Stimulated activated CD8-positive, alpha-beta memory T cell treated with anti-CD3 and anti-CD28 coated beads, Interleukin-7, amount 100 ng/mL, for 24 hours (primary cell): ENCODE data around the gene CDC23.
"Not testable (repeated sequence)": the region's sequence is repeated elsewhere in the genome, so short reads cannot be mapped to it uniquely, and the experiment has no call there.

ENCODE experiments used
- DNase-seq: peaks from one replicate; pipeline ENCODE4 v3.0.0-alpha.2; 2020; ENCODE audit warnings: low read depth

Gene CDC23

DNA sequence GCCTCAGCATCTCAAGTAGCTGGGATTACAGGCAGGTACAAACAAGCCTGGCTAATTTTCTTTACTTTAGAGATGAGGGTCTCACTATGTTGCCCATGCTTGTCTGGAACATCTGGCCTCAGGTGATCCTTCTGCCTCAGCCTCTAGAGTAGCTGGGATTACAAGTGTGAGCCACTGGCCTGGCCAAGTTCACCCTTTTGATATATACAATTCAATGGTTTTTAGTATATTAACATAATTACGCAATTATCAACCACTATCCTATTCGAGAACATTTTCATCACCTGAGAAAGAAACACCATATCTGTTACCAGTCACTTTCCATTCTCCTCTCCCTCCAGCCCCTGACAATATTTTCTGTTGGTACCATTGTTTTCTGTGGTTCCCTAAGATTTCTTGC is 3.7 kb upstream of the CDC23 start:
- DNase-seq, result no peak

DNA sequence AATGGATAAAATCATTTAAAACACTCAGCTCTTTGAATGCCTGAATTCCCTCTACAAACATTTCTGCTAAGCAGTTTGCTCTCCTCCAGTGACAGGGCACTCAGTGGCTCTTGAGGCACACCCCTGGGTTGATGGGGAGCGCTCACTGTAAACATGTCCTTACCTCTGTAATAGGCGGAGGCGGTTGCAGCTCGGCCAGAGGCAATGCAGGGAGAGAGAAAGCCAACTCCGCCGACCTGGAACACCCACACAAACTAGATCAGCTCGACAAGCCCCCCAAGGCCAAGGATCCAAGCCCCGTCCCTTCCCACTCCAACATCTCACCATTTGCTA is 329 bp downstream of the CDC23 start:
- DNase-seq, result no peak

DNA sequence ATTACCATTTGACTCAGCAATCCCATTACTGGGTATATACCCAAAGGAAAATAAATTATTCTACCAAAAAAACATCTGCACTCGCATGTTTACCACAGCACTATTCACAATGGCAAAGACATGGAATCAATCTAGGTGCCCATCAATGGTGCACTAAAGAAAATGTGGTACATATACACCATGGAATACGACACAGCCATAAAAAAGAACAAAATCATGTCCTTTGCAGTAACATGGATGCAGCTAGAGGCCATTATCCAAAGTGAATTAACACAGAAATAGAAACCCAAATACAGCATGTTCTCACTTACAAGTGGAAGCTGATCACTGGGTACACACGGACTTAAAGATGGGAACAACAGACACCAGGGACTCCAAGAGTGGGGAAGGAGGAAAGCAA is 2.1 kb downstream of the CDC23 start:
- no peak for DNase-seq

DNA sequence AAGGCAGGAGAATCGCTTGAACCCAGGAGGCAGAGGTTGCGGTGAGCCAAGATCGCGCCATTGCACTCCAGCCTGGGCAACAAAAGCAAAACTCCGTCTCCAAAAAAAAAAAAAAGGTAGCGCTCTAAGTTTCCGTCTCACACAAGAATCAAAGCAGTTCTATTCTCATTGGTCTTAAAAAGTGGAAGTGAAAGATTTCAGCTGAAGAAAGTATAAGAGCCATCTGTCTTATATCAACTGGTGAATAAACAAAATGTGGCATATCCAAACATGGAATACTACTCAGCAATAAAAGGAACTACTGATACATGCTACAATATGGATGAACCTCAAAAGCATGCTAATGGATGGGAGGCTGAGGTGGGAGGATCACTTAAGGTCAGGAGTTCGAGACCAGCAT is 19.3 kb downstream of the CDC23 start:
- not testable (repeated sequence) for DNase-seq

DNA sequence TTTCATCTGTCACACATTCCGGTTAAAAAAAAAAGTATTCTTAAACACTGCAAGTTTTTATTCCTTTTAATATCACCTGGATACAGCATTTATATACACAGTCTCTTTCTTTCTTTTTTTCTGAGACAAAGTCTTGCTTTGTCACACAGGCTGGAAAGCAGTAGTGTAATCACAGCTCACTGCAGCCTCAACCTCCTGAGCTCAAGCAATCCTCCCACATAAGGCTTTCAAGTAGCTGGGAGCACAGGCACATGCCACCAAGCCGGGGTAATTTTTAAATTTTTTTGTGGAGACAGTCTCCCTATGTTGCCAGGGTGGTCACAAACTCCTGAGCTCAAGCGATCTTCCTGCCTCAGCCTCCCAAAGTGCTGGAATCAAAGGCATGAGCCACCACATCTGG is 20.3 kb downstream of the CDC23 start:
- no peak for DNase-seq

DNA sequence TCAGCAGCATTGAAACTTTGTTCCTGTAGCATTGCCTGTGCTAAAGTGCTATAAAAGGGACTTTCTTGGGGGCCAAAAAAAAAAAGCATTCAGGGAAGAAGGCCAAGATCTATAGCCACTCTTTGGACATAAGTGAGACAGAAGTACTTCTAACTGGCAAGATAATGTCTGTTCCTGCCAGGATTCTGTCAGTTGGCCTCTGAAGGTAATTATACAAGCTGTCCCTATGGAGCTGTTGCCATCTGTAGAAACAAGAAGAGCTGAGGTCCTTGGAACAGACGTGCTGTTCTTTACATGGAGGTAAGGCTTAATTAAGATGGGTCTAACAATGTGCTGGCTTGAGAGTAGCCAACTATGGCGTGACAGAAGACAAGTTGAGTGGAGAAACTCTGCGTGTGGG is 24.5 kb downstream of the CDC23 start:
- no peak for DNase-seq

DNA sequence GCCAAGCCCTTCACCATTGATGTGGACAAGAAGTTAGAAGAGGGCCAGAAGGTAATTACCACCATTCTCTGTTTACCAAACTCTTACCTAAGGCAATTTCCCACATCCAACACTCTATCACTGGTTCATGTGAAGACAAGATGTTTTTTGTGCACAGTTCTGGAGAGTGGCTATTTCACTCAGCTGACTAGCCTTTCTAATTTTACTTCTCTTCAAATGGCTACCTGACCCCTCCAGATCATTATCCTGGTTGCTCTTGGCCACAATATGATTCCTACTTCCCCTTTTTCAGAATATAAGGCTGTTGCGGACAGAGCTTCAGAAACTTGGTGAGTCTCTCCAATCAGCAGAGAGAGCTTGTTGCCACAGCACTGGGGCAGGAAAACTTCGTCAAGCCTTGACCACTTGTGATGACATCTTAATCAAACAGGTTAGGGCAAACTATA is 27.1 kb downstream of the CDC23 start:
- DNase-seq, result no peak

DNA sequence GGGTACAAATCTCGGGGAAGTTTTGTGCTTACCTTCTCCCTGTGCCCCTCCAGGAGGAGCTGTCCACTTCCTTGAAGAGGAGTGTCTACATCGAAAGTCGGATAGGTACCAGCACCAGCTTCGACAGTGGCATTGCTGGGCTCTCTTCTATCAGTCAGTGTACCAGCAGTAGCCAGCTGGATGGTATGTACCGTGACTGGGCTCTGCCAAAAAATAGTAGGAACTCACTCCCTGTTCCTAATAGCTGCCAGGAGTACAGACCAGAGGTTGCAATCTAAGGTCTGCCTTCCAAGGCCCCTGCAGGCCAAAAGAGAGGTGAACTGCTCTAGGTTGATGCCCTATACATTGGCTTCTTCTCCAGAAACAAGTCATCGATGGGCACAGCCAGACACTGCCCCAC is 30.3 kb downstream of the CDC23 start:
- no peak for DNase-seq

DNA sequence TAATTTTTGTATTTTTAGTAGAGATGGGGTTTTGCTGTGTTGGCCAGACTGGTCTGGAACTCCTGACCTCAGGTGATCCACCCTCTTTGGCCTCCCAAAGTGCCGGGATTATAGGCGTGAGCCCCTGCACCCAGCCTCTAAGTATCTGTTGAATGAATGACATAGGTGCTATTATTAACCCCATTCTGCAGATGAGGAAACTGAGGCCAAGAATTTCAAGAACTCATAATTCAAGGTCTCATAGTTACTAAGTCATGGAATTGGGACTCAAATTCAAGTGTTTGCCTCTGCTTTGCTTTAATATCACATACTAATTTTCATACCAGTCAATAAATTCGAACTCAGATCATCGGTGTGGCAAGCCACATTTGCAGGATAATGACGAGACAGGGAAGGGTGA is 32.3 kb downstream of the CDC23 start:
- DNase-seq, result no peak

DNA sequence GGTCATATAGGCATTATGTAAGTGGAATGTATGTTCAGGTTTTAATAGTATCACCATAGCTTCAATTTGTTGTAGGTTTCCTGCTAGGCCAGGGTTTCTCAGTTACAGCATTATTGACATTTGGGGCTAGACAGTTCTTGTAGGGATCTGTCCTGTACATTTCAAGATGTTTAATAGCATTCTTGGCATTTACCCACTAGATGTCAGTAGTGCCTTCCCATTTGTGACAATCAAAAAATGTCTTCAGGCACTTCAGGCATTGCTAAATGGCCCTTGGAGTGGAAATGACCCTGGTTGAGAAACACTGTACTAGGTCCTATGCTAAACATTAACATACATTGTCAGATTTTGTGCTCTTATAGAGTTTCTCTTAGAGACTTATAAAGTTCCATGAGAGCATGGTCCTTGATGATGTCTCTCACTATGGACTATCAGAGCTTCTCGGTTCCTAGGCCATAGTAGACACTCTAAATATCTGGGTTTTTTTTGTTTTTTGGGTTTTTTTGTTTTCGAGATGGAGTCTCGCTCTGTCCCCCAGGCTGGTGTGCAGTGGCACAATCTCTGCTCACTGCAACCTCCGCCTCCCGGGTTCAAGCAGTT is 32.8 kb downstream of the CDC23 start:
- no peak for DNase-seq

DNA sequence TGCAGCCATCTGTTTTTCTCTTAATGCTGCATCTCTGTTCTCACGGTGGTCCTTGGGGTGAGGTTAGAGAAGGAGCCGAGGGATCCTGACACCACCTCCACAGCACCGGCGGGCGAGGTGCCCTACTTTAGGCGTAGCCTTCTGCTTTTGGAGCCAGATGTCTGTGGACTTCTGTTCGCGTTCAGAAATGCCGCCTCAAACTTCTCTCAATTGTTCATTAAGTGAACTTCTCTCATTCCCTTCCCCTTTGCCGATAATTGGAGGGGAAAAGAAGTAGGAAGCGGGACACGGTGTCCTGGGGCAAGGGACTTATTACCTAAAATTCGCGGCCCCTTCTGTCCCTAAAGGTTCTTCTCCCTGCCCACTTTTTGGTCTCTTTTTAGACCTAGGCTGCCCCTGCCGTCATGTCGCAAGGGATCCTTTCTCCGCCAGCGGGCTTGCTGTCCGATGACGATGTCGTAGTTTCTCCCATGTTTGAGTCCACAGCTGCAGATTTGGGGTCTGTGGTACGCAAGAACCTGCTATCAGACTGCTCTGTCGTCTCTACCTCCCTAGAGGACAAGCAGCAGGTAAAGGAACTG is 33.8 kb downstream of the CDC23 start:
- DNase-seq, result no peak

DNA sequence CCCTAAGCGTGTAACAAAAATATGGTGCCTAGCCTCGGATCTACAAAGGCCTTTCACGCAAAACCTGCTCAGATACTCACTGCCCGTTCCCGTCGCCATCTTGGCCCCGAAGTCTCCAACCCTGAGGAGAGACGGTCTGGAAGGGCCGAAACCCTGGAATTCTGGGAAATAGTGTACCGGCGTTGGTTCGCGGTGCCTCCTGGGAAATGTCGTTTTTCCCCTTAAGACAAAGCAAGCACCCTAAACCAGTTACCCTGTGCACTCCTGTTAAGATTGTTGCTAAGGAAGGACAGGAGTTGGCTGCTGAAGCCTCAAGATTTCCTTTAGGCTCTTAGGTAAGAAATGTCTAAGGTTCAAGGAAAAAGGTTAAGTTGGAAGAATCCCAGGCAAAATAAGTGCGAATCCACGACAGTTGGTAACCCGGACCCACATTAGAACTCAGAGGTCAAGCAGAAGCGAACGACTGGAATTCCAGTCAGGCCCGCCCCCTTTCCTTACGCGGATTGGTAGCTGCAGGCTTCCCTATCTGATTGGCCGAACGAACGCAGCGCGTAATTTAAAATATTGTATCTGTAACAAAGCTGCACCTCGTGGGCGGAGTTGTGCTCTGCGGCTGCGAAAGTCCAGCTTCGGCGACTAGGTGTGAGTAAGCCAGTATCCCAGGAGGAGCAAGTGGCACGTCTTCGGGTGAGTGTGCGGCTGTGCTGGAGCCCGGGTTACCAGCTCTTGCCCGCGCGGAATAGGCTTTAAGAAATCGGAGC is 34.4 kb downstream of the CDC23 start, which contains the start of the genes BRD8 and KIF20A:
TSS of gene BRD8 (minus strand) at position 115 of the 761 bp plus-strand sequence. CDS start at position 99, 16 bp downstream.
TSS of gene KIF20A (plus strand) at position 597 of the 761 bp plus-strand sequence. CDS start 569 bp downstream, outside the sequence.
- DNase-seq, result peak; percentile 86

DNA sequence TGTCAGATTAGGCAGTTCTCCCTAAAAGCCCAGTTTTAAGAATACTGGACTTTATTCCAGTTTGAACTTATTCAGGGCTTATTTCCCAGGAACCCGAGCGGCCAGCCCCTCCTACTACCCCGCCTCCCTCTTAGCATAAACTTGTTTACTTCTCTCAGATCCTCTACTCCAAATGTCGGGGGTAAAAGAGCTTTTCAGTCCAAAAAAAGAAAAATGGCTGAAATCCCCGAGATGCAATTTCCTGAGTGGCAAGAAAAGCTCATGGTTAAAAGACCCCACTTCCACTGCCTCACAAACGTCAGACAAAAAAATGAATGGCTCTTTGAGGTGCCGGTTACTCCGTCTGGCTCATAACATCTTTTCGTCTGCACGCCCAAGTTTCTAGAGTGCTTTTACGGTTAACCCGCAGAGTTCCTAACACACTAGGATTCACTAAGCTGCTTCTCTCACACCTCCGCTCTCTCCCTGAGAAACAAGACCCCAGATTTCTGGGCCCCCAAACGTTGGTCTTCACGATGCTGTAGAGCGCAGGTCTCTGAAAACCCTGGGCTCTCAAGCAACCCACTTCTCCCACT is 35.1 kb downstream of the CDC23 start:
- no peak for DNase-seq

DNA sequence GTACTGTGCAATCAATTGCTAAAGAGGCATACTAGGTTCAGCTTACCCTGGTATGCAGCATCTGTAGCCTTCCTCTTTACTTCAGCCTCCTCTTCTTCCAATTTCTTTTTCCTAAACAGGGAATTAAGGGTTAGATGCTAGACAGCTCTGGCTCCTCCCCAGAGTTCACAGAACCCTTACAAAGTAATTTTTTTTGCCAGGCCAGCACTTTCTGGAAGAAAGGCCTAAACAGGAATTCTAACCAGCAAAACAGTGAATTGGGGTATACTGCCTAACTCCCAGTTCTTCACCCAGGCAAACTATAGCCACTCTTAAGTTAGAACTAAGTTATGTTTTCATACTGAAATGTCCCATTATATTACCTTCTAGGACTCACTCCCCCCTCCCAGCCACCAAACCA is 42.8 kb downstream of the CDC23 start:
- DNase-seq, result no peak

DNA sequence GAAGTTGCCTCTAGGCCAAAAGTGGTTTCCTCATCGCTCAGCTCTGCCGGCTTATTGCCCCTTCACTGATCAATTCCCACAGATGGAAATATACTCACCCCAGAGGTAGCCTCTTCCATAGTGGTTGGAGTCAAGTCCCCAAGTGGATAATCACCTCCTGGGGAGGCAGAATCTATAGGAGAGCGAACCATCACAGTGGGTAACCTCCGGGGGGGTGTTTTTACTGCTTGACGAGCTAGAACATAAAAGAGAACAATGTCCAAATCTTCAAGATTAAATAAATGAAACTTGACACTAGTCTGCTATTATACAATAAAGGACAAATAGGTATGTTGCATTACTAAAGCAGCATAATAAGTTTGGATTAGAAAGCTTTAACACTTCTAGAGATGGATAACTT is 44.0 kb downstream of the CDC23 start:
- DNase-seq, result no peak

DNA sequence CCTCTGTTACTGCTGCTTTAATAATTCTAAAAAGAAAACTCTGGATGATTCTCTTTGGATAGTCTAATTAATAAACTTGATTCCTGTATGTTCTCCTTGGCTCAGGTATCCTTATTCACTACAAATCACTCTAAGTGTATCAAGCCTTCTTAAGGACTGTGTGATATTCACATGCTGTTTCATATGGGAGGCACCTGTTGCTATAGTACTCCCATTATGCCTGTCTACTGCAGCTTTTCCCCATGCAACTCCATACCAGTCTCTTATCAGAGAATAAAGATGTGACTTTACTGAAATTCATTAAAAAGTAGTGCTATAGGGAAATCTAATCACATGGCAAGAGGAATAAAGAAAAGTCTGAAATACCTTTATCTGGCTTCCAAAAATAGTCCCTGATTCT is 49.4 kb downstream of the CDC23 start:
- no peak for DNase-seq

DNA sequence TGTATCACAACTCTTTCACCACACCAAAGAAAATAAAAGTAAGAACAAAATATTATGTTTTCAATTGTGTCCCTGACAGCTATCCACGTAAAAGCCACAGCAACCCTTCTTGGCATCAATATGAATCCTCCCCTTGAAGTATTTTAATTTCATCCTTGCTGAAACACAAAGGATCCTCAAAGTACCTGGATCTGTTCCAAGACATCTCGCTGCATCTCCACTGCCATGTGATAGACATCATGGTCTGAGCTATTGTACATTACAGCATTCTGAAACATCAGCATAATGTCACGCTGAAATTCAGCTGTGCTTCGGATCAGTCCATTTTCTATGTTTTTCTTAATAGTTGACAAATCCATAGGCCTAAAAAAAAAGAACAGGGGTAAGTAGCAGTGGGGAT is 52.4 kb downstream of the CDC23 start:
- no peak for DNase-seq

DNA sequence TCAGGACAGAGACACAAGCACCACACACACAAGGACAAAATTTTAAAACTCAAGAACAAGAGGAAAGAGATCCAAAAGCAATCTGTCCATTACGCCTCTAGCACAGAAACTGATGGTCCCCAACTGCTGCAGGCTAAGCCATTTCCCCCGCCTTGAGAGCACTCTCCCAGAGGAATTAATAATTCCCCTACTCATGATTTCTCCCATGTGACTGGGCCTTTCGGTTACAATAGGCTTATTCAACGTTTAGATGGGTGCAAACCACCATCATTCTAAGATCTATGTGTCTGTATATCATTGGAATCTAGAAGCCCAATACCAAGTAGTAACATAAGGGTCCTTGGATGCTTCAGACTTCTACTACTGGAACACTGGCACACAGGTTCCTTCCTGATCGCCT is 53.5 kb downstream of the CDC23 start:
- no peak for DNase-seq

DNA sequence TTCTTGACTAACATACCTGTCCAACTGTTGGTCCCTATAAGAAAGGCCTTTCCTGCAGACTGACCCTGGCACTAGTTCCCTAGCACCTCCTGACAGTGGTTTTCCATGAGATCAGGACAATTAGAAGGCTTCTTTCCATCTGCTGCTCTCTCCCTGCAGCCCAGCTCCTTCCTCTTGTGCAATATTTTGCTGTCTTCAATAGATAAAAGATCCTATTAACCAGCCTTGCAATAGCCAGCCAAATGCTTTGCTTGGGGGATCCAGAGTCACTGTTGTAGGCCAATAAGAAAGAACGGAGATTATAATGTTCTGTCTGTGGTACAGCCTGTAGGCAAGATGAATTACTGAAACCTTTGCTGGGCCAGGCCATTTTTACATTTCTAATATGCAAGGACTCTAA is 55.5 kb downstream of the CDC23 start:
- no peak for DNase-seq

DNA sequence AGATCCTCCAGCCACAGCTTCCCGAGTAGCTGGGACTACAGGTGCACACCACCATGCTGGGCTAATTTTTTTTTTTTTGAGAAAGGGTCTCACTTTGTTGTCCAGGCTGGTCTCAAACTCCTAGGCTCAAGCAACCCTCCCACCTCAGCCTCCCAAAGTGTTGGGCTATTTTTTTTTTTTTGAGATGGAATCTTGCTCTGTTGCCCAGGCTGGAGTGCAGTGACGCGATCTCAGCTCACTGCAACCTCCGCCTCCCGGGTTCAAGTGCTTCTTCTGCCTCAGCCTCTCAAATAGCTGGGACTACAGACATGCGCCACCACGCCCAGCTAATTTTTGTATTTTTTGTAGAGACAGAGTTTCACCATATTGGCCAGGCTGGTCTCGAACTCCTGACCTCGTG is 57.1 kb downstream of the CDC23 start:
- not testable (repeated sequence) for DNase-seq

DNA sequence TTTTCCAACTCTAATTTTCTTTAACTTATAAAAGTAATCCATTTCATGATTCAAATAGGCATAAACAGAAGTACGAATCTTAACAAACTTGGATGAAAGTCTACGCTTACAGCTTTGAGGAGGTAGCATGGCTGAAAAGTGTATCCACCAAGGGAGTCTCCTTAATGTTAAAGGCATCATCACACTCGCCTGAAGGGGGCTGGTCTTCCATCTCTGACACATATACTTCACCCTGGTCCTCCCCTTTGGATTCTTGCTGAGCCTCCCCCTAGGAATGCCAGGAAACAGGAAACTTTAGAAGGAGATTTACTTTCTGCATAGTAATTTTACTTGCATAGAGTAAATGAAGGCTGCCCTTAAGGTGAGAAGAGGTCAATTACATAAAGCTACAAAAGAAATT is 63.6 kb downstream of the CDC23 start:
- no peak for DNase-seq

DNA sequence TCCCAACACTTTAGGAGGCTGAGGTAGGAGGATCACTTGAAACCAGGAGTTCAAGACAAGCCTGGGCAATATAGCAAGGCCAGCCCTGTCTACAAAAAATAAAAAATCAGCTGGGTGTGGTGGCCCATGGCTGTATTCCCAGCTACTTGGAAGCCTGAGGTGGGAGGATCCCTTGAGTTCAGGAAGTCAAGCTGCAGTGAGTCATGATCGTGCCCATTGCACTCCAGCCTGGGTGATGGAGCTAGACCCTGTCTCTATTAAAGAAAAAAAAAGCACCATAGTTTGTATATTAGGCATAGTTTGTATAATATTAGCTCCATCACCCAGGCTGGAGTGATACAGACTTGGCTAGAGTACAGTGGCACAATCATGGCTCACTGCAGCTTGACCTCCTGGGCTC is 64.3 kb downstream of the CDC23 start:
- no peak for DNase-seq

DNA sequence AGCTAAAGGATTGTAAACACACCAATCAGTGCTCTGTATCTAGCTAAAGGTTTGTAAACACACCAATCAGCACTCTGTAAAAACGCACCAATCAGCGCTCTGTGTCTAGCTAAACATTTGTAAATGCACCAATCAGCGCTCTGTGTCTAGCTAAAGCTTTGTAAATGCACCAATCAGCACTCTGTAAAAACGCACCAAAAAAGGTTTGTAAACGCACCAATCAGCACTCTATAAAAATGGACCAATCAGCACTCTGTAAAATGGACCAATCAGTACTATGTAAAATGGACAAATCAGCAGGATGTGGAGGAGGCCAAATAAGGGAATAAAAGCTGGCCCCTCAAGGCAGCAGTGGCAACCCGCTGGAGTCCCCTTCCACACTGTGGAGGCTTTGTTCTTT is 69.5 kb downstream of the CDC23 start:
- not testable (repeated sequence) for DNase-seq
